Fibroblast of mammary gland (primary cell): ENCODE data around the gene TSPAN4.

Experiments used
- DNase-seq: peaks from one replicate; pipeline ENCODE4 v3.0.0-alpha.2; 2010; ENCODE audit warnings: low read depth
- H3K4me3 ChIP-seq: 2 replicates; pipeline ENCODE4 v1.5.1; 2011; ENCODE audit warnings: low read depth, mild to moderate bottlenecking, low read length, moderate library complexity; ENCODE audit not compliant: control insufficient read depth
- CTCF ChIP-seq: conservative IDR thresholded peaks from 2 replicates; pipeline ENCODE4 v1.5.1; 2011; ENCODE audit warnings: low read depth, low read length, inconsistent platforms; ENCODE audit not compliant: control insufficient read depth, insufficient read depth

The TSPAN4 gene

GRCh38 chr11:825366-826226 lies 17.1 kb upstream of the TSPAN4 start:
- no peak for TF ChIP-seq CTCF
- no peak overlapping the region for H3K4me3 ChIP-seq
- no peak for DNase-seq

DNA sequence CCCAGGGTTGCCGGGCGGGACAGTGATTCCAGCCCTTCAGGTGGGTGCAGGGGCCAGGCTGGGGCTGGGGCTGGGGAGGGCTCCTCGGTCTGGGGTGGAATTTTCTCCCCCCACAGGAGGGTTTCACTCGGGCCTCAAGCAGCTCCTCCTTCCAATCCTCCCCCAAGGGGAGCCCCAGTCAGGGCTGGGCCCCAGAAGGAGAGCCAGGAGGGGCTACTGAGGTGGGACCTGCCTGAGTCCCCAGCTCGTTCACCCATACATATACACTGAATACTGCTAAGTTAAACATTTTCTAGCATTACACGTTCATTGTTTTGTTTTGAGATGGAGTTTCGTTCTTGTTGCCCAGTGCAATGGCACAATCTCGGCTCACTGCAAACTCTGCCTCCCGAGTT lies 16.4 kb upstream of the TSPAN4 start:
- TF ChIP-seq CTCF: no peak
- no peak overlapping the region for H3K4me3 ChIP-seq
- no peak for DNase-seq

DNA sequence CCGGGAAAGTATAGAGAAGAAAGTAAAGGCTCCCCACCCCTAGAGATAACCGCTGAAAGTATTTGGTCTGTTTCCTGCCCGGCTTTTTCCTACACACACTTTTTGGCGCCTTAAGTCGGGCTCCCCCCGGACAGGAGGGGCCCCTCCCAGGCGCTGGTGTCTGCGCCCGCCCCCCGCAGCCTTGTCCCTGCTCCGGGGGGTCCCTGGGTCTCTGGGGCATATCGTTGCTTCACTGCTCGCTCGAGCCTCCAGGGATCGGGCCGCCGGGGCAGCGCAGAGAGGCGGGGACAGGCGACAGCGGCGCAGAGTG lies 15.9 kb upstream of the TSPAN4 start:
- DNase-seq: no peak
- no peak overlapping the region for H3K4me3 ChIP-seq
- no peak for TF ChIP-seq CTCF

GRCh38 chr11:827146-827896 lies 15.3 kb upstream of the TSPAN4 start:
- H3K4me3 ChIP-seq: no peak overlapping the region
- DNase-seq: no peak

DNA sequence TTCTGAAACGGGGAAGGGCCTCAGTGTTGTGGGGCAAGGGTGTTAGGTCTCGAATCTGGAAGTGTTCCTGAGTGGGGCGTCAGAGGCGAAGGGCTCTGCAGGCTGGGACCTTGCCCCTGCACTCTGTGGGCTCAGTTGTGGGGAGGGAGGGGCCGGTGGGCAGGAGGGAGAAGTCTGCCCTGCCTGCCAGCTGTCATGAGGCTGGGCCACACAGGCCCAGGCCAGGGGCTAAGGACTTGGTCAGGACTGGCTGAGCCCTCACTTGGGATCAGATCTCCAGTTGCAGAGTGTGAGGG lies 14.8 kb upstream of the TSPAN4 start, which contains the start of gene CRACR2B:
CRACR2B (plus strand) TSS at position 23 of the 296 bp plus-strand sequence. CDS start 689 bp downstream, outside the sequence.
- no peak within 1 kb of the TSS for H3K4me3 ChIP-seq
- DNase-seq: no peak
- no peak for TF ChIP-seq CTCF

More at GRCh38 chr11:827146-827896, 15.3 kb upstream of the TSPAN4 start:
- no peak for TF ChIP-seq CTCF

DNA sequence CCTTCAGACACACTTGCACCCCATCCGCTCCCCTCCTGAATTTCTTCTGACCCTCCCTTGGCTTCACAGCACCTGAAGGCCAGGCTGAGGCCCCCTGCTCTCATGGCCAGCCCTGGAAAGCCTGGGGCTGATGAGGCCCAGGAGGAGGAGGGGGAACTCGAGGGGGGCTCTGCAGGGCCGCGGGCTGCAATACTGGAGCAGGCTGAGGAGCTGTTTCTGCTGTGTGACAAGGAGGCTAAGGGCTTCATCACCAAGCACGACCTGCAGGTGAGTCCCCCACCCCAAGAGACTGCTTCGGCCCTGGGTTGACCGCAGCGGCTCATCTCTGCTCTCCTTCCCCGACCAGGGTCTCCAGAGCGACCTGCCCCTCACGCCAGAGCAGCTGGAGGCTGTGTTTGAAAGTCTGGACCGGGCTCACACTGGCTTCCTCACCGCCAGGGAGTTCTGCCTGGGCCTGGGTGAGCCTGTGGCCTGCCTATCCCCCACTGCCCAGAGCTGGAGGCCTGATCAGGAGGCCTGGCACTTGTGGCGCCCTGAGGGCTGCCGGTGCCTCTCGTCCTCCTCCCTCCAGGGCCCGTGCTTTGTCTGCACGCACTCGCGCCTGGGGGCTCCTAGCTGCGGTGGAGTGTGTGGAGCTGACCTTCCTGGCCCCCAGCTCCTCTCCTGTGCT lies 14.0 kb upstream of the TSPAN4 start:
- TF ChIP-seq CTCF: no peak
- no peak for DNase-seq
- H3K4me3 ChIP-seq: no peak overlapping the region
